Mucosa of rectum (tissue), 2 donors: Measurements from ENCODE around the gene PLPPR4.

Experiments used
- H3K27ac ChIP-seq, 2 donors: one replicate each; pipeline ENCODE4 v1.7.0; 2013; ENCODE audit warnings: inconsistent platforms in 2 of 2, low read depth in 2 of 2, low read length in 2 of 2
- H3K27me3 ChIP-seq, 2 donors: one replicate each; pipeline ENCODE4 v1.7.0; 2013; ENCODE audit warnings: low read length in 2 of 2; ENCODE audit not compliant: control insufficient read depth in 2 of 2, insufficient read depth in 2 of 2
- H3K36me3 ChIP-seq, 2 donors: one replicate each; pipeline ENCODE4 v1.7.0; 2013; ENCODE audit warnings: low read length in 2 of 2; ENCODE audit not compliant: control insufficient read depth in 2 of 2, insufficient read depth in 2 of 2
- H3K4me1 ChIP-seq, 2 donors: one replicate each; pipeline ENCODE4 v1.7.0; 2013; ENCODE audit warnings: low read length in 2 of 2, mild to moderate bottlenecking in 1 of 2; ENCODE audit not compliant: control insufficient read depth in 2 of 2, insufficient read depth in 2 of 2
- H3K4me3 ChIP-seq, 2 donors: one replicate each; pipeline ENCODE4 v1.7.0; 2013; ENCODE audit warnings: low read length in 2 of 2
- H3K9ac ChIP-seq, 2 donors: one replicate each; pipeline ENCODE4 v1.7.0; 2013; ENCODE audit warnings: low read length in 2 of 2, low read depth in 1 of 2, mild to moderate bottlenecking in 1 of 2
- H3K9me3 ChIP-seq, 2 donors: one replicate each; pipeline ENCODE4 v1.7.0; 2013; ENCODE audit warnings: low read length in 2 of 2; ENCODE audit not compliant: control insufficient read depth in 2 of 2
- donor health status: healthy.
- donor health status: Normal muscosa, but diverticular disease.

PLPPR4 gene

GRCh38 chr1:99297923-99298322 lies 33.6 kb downstream of the PLPPR4 start:
- no peak overlapping the region for H3K27ac ChIP-seq
- H3K27me3 ChIP-seq = no peaks in the 10 kb centered on the region
- no peaks in the 10 kb centered on the region for H3K36me3 ChIP-seq
- no peaks in the 10 kb centered on the region for H3K4me1 ChIP-seq
- H3K9ac ChIP-seq = no peak overlapping the region
- H3K9me3 ChIP-seq = no peaks in the 10 kb centered on the region
- no peak overlapping the region for H3K4me3 ChIP-seq

DNA sequence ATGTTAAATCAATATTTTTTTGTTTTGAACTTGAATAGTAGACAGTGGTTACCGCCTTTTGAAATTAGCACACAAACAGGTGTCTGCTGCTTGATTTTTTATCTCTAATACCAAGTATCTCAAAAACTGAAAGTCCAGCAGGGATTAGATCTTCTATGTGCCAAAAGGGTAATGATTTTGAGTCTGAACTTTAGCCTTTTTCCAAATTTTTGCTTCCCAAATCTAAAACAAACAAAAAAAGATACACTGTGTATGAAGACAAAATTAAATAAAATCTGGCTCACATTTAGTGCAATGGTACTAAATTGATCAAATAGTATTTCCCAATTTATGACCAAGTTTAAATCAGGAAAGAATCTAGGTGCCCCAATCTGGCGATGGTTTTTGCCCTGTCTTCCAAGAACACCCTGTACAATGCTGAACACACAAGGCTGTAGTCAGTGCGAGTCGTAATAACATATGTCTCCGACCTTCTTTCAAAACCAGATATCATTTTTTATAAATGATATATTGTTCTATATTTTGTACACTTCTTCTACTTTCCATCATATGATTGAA lies 40.5 kb downstream of the PLPPR4 start:
- Histone ChIP-seq H3K9ac (no peak overlapping the region), H3K4me1 (no peaks in the 10 kb centered on the region), H3K4me3 (no peak overlapping the region), H3K9me3 (no peaks in the 10 kb centered on the region), H3K27ac (no peak overlapping the region), H3K27me3 (no peaks in the 10 kb centered on the region), H3K36me3 (no peaks in the 10 kb centered on the region)

- H3K9me3 ChIP-seq = no peaks in the 10 kb centered on the region
- H3K27me3 ChIP-seq = no peaks in the 10 kb centered on the region
- no peak overlapping the region for H3K9ac ChIP-seq
- no peaks in the 10 kb centered on the region for H3K4me1 ChIP-seq
- H3K27ac ChIP-seq = no peak overlapping the region
- no peaks in the 10 kb centered on the region for H3K36me3 ChIP-seq
- no peak overlapping the region for H3K4me3 ChIP-seq
Measured at GRCh38 chr1:99305626-99306025, 41.3 kb downstream of the PLPPR4 start.

DNA sequence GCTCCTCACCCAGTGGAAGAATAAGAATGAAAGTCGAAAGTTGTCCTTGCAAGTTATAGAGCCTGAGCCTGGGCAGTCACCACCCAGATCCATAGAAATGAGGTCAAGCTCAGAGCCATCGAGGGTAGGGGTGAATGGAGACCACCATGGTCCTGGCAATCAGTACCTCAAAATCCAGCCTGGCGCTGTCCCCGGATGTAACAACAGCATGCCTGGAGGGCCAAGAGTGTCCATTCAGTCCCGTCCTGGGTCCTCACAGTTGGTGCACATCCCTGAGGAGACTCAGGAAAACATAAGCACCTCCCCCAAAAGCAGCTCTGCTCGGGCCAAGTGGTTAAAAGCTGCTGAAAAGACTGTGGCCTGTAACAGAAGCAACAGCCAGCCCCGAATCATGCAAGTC lies 41.8 kb downstream of the PLPPR4 start:
- H3K4me3 ChIP-seq = no peak overlapping the region
- H3K4me1 ChIP-seq = no peaks in the 10 kb centered on the region

GRCh38 chr1:99306644-99307043 lies 42.4 kb downstream of the PLPPR4 start:
- Histone ChIP-seq H3K9me3 (no peaks in the 10 kb centered on the region), H3K4me3 (no peak overlapping the region), H3K9ac (no peak overlapping the region), H3K27ac (no peak overlapping the region), H3K27me3 (no peaks in the 10 kb centered on the region), H3K4me1 (no peaks in the 10 kb centered on the region), H3K36me3 (no peaks in the 10 kb centered on the region)

More for the DNA sequence above, 41.8 kb downstream of the PLPPR4 start:
- H3K27me3 ChIP-seq = no peaks in the 10 kb centered on the region
- no peaks in the 10 kb centered on the region for H3K9me3 ChIP-seq
- H3K36me3 ChIP-seq = no peaks in the 10 kb centered on the region
- H3K27ac ChIP-seq = no peak overlapping the region
- H3K9ac ChIP-seq = no peak overlapping the region

DNA sequence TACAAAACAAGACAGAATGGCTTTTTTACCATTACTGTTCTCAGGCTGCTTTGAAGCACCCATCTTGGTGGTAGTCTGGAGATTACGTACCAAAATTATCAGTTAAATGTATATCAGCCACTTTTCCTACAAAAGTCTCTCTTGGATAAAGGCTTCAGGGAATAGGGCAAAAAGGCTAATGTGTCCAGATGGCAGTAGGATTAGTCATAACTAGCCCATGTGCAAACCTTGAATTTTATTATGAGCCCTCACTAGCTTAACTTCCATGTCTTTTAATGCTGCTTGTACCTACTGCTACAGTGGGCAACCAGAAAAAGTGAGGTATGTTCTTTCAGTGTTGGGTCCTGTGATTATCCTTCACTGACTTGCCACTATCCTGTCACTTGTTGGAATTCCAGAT lies 51.0 kb downstream of the PLPPR4 start:
- Histone ChIP-seq H3K36me3 (no peaks in the 10 kb centered on the region), H3K9me3 (no peaks in the 10 kb centered on the region), H3K4me1 (no peaks in the 10 kb centered on the region), H3K9ac (no peak overlapping the region), H3K4me3 (no peak overlapping the region), H3K27me3 (no peaks in the 10 kb centered on the region), H3K27ac (no peak overlapping the region)

DNA sequence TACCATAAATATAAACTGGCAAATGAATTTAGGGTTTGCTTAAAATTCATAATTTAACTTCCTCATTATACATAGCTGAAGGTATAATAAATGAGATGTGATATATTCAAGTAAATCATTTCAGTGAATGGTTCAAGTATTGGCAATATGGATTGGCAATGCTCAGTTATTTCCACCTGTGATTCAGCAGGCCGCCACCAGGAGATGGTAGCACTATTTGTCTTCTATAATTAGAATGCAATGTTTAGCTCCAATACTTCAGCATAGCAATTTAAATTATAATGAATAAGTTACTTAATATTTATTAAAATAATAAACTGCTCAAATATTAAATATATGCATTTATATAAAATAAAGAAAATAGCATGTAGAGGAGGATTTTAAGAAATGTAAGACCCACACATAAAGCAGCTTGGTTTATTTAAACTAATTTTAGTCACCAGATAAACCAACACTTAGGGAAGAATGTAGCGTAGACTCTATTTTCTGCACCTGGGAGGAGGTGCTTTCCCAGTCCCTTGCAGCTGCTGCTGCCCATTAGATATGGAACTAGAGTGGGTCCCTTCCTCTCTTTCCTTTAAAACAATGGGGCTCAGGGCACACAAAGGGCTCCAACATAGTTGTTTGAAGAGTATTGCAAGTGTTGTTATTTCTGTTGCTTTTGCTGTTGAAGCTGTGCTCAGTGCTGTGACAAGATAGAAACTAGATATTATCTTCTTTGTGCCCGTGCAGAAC lies 62.1 kb downstream of the PLPPR4 start:
- no peak overlapping the region for H3K4me3 ChIP-seq
- no peak overlapping the region for H3K27ac ChIP-seq
- no peaks in the 10 kb centered on the region for H3K9me3 ChIP-seq
- H3K4me1 ChIP-seq = no peaks in the 10 kb centered on the region
- no peaks in the 10 kb centered on the region for H3K36me3 ChIP-seq
- no peaks in the 10 kb centered on the region for H3K27me3 ChIP-seq
- H3K9ac ChIP-seq = no peak overlapping the region

GRCh38 chr1:99327357-99327756 lies 63.1 kb downstream of the PLPPR4 start:
- no peak overlapping the region for H3K4me3 ChIP-seq
- no peak overlapping the region for H3K9ac ChIP-seq
- no peaks in the 10 kb centered on the region for H3K27me3 ChIP-seq
- H3K27ac ChIP-seq = no peak overlapping the region
- H3K9me3 ChIP-seq = no peaks in the 10 kb centered on the region
- H3K36me3 ChIP-seq = no peaks in the 10 kb centered on the region
- H3K4me1 ChIP-seq = no peaks in the 10 kb centered on the region

- Histone ChIP-seq H3K9ac (no peak overlapping the region), H3K4me3 (no peak overlapping the region), H3K36me3 (no peaks in the 10 kb centered on the region), H3K4me1 (no peaks in the 10 kb centered on the region), H3K27me3 (no peaks in the 10 kb centered on the region), H3K27ac (no peak overlapping the region), H3K9me3 (no peaks in the 10 kb centered on the region)
Measured at GRCh38 chr1:99328171-99328570, 63.9 kb downstream of the PLPPR4 start.

DNA sequence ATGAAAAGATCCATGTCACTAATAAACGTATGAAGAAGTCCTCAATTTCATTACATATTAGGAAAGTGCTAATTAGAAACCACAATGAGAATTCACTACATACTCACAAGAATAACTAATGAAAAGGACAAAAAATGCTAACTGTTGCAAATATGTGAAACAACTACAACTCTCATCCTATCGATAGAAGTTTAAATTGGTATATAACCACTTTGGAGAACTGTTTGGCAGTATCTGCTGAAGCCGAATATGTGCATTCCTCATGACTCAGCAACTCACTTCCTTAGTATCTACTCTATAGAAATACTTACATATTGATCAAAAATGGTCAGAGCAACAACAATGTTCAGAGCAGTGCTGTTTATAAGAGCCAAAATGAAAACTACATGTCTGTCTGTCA lies 66.8 kb downstream of the PLPPR4 start:
- Histone ChIP-seq H3K27ac (no peak overlapping the region), H3K9ac (no peak overlapping the region), H3K36me3 (no peaks in the 10 kb centered on the region), H3K4me3 (no peak overlapping the region), H3K27me3 (no peaks in the 10 kb centered on the region), H3K4me1 (no peaks in the 10 kb centered on the region), H3K9me3 (no peaks in the 10 kb centered on the region)
